PC-3 (cell line): ENCODE measurements around the gene KATNAL1. TPM values are rescaled to one million over a fixed set of nuclear protein-coding genes. Genes with fewer than 3 reads are reported as not detected.

ENCODE experiments used
- ATAC-seq: fragments of 200-7000 bp; cut with Tn5 transposase; 2 replicates; pipeline ENCODE4 v1.9.1; 2020; ENCODE audit warnings: mild to moderate bottlenecking, moderate library complexity
- BruUV-seq: library from RNA; stranded (reverse); fragments of 400-500 nt; replicated peaks from 2 replicates; lab custom pipeline; 2021; lab: Mats Ljungman, UMichigan
- CTCF ChIA-PET: fragments of 300-600 bp; sonication (Branson Sonifier 250); formaldehyde crosslinking; loops from one replicate; lab custom pipeline; 2022; ENCODE audit warnings: antibody characterized with exemption; lab: Charles Lee
- POLR2A ChIA-PET: fragments of 300-600 bp; sonication (Branson Sonifier 250); formaldehyde crosslinking; loops from one replicate; lab custom pipeline; 2022; ENCODE audit warnings: antibody characterized with exemption; ENCODE audit not compliant: unreplicated experiment; lab: Charles Lee
- DNase-seq: peaks from one replicate; pipeline ENCODE4 v3.0.0-alpha.2; 2015
- H2AFZ ChIP-seq: fragments of 300-600 bp; sonication (generic); 2 replicates; pipeline ENCODE4 v1.6.0; 2016; ENCODE audit warnings: antibody characterized with exemption, low read length
- H3F3A ChIP-seq: fragments of 300-600 bp; sonication (generic); one replicate; pipeline ENCODE4 v1.6.0; 2017; ENCODE audit warnings: antibody characterized with exemption, low read length, control low read depth, mild to moderate bottlenecking; ENCODE audit not compliant: unreplicated experiment
- H3K27ac ChIP-seq: fragments of 300-600 bp; sonication (generic); 2 replicates; pipeline ENCODE4 v1.5.1; 2016; ENCODE audit warnings: mild to moderate bottlenecking, low read length
- H3K27me3 ChIP-seq: fragments of 300-600 bp; sonication (generic); 2 replicates; pipeline ENCODE4 v1.6.1; 2016; ENCODE audit warnings: low read length, mixed read lengths
- H3K36me3 ChIP-seq: fragments of 300-600 bp; sonication (generic); 2 replicates; pipeline ENCODE4 v1.6.1; 2016; ENCODE audit warnings: low read depth, mixed run types, low read length, mixed read lengths
- H3K4me1 ChIP-seq: fragments of 300-600 bp; sonication (generic); 2 replicates; pipeline ENCODE4 v1.5.1; 2016; ENCODE audit warnings: low read length; ENCODE audit not compliant: insufficient read depth
- H3K4me2 ChIP-seq: fragments of 300-600 bp; sonication (generic); 2 replicates; pipeline ENCODE4 v1.6.0; 2016; ENCODE audit warnings: low read length
- H3K4me3 ChIP-seq: fragments of 300-600 bp; sonication (generic); 2 replicates; pipeline ENCODE4 v1.5.1; 2016; ENCODE audit warnings: mild to moderate bottlenecking, low read length, mixed read lengths
- H3K79me2 ChIP-seq: fragments of 300-600 bp; sonication (generic); 2 replicates; pipeline ENCODE4 v1.6.1; 2017; ENCODE audit warnings: low read length, mixed read lengths
- H3K9ac ChIP-seq: fragments of 300-600 bp; sonication (generic); 2 replicates; pipeline ENCODE4 v1.6.0; 2016; ENCODE audit warnings: mild to moderate bottlenecking, low read length
- H3K9me2 ChIP-seq: fragments of 300-600 bp; sonication (generic); replicated peaks from 2 replicates; pipeline ENCODE4 v1.6.1; 2016; ENCODE audit warnings: mixed run types, low read length, mixed read lengths
- H3K9me3 ChIP-seq: fragments of 300-600 bp; sonication (generic); 2 replicates; pipeline ENCODE4 v1.6.1; 2016; ENCODE audit warnings: low read length, mixed read lengths
- H4K20me1 ChIP-seq: fragments of 300-600 bp; sonication (generic); 2 replicates; pipeline ENCODE4 v1.6.1; 2016; ENCODE audit warnings: low read length, mixed read lengths
- CTCF ChIP-seq: fragments of 300-600 bp; sonication (generic); conservative IDR thresholded peaks from 2 replicates; pipeline ENCODE4 v1.5.1; 2017; ENCODE audit warnings: antibody characterized with exemption, low read depth, mild to moderate bottlenecking, low read length
- EZH2 ChIP-seq: fragments of 300-600 bp; sonication (generic); IDR thresholded peaks from one replicate; pipeline ENCODE4 v1.6.1; 2017; ENCODE audit warnings: antibody characterized with exemption, mild to moderate bottlenecking, low read length; ENCODE audit not compliant: unreplicated experiment
- EZH2phosphoT487 ChIP-seq: fragments of 300-600 bp; sonication (generic); IDR thresholded peaks from 2 replicates; pipeline ENCODE4 v1.6.1; 2018; ENCODE audit warnings: mild to moderate bottlenecking, antibody characterized with exemption, low read length, borderline replicate concordance
- intact Hi-C: fragments of 100-400 bp; cut with micrococcal nuclease; formaldehyde crosslinking; loops from 2 replicates; pipeline ENCODE4 v1.9.0; 2023
- total RNA-seq: library from RNA; depleted of rRNA; stranded (reverse); fragments of >200 nt; gene quantifications from 2 replicates; pipeline ENCODE4 v1.2.3, GENCODE V29; 2014

Gene KATNAL1
- total RNA-seq, 1 experiment from 2014 or later: 4.3 TPM

GRCh38 chr13:30332456-30333143 is 25.2 kb upstream of the KATNAL1 start:
- TF ChIP-seq CTCF (no peak), EZH2phosphoT487 (no peak), EZH2 (no peak)
- Histone ChIP-seq H3K9me3 (no peaks in the 10 kb centered on the region), H3K4me1 (peaks cover 15% of the 10 kb centered on the region), H3K36me3 (no peaks in the 10 kb centered on the region), H3F3A (no peaks in the 10 kb centered on the region), H3K9ac (no peak overlapping the region), H3K27ac (peak overlapping the region; percentile 15; the same call in 1 of the 2 replicates), H3K9me2 (no peaks in the 10 kb centered on the region), H3K4me3 (no peak overlapping the region), H4K20me1 (no peaks in the 10 kb centered on the region), H2AFZ (no peak overlapping the region; the same call in 1 of the 2 replicates), H3K4me2 (peak overlapping the region; percentile 37), H3K79me2 (no peaks in the 10 kb centered on the region), H3K27me3 (no peaks in the 10 kb centered on the region)
- ATAC-seq: peak; percentile 92
- peak; percentile 63 for DNase-seq
- intact Hi-C loops: no loop called here
- CTCF ChIA-PET: interaction anchor here (0.6 kb wide), 1 partner anchor 293 kb away, joined by 3 read pairs; no protein-coding TSS in a partner anchor
- BruUV-seq: no TSS peak
- POLR2A ChIA-PET: no interaction called here

GRCh38 chr13:30331331-30331771 is 24.0 kb upstream of the KATNAL1 start:
- H3K9me3 ChIP-seq: no peaks in the 10 kb centered on the region
- no peaks in the 10 kb centered on the region for H3K9me2 ChIP-seq
- TF ChIP-seq CTCF: no peak
- TF ChIP-seq EZH2phosphoT487: no peak
- no peak for TF ChIP-seq EZH2

GRCh38 chr13:30329009-30329585 is 21.7 kb upstream of the KATNAL1 start:
- no peaks in the 10 kb centered on the region for H3K27me3 ChIP-seq
- H3K9ac ChIP-seq: no peak overlapping the region
- no peak for ATAC-seq
- H3K4me1 ChIP-seq: peaks cover 12% of the 10 kb centered on the region
- no peak for TF ChIP-seq EZH2phosphoT487
- TF ChIP-seq EZH2: no peak
- no peak for TF ChIP-seq CTCF
- H4K20me1 ChIP-seq: no peaks in the 10 kb centered on the region
- no peaks in the 10 kb centered on the region for H3K9me2 ChIP-seq
- no peaks in the 10 kb centered on the region for H3K79me2 ChIP-seq
- CTCF ChIA-PET: no interaction called here
- H3K36me3 ChIP-seq: no peaks in the 10 kb centered on the region
- no peaks in the 10 kb centered on the region for H3F3A ChIP-seq
- POLR2A ChIA-PET: no interaction called here
- no peak overlapping the region for H3K27ac ChIP-seq
- no TSS peak for BruUV-seq
- intact Hi-C loops: no loop called here
- H2AFZ ChIP-seq: no peak overlapping the region
- DNase-seq: no peak
- no peak overlapping the region for H3K4me2 ChIP-seq
- no peak overlapping the region for H3K4me3 ChIP-seq
- H3K9me3 ChIP-seq: no peaks in the 10 kb centered on the region

More at GRCh38 chr13:30331331-30331771, 24.0 kb upstream of the KATNAL1 start:
- no peak overlapping the region for H3K4me2 ChIP-seq
- H3F3A ChIP-seq: no peaks in the 10 kb centered on the region
- no peaks in the 10 kb centered on the region for H3K36me3 ChIP-seq
- H3K79me2 ChIP-seq: no peaks in the 10 kb centered on the region
- DNase-seq (no peak), ATAC-seq (no peak)
- intact Hi-C loops: no loop called here
- H3K27ac ChIP-seq: no peak overlapping the region
- H3K4me1 ChIP-seq: peaks cover 12% of the 10 kb centered on the region
- no TSS peak for BruUV-seq
- H3K4me3 ChIP-seq: no peak overlapping the region
- POLR2A ChIA-PET: no interaction called here
- H4K20me1 ChIP-seq: no peaks in the 10 kb centered on the region
- CTCF ChIA-PET: no interaction called here
- H3K27me3 ChIP-seq: no peaks in the 10 kb centered on the region
- no peak overlapping the region for H3K9ac ChIP-seq
- no peak overlapping the region for H2AFZ ChIP-seq
